SK-N-SH (cell line): ENCODE data around the gene TCF7L2. TPM values are rescaled to one million over a fixed set of nuclear protein-coding genes. Genes with fewer than 3 reads are reported as not detected.

Experiments used
- CTCF ChIA-PET: fragments of 300-600, 350-600 bp; formaldehyde crosslinking; extraction: SDS; loops from one replicate; lab custom pipeline; 2021; lab: Yijun Ruan, JAX
- POLR2A ChIA-PET: fragments of 350-600 bp; sonication (Branson Sonifier 250); formaldehyde crosslinking; extraction: SDS; loops from one replicate; lab custom pipeline; 2020; ENCODE audit warnings: antibody characterized with exemption, inconsistent platforms; lab: Yijun Ruan, JAX
- DNase-seq: peaks from one replicate; pipeline ENCODE4 v3.0.0; 2012
- H2AFZ ChIP-seq: fragments of 200-600 bp; sonication (generic); 2 replicates; pipeline ENCODE4 v1.8.1; 2016; ENCODE audit warnings: antibody characterized with exemption, mild to moderate bottlenecking, low read depth
- H3F3A ChIP-seq: fragments of 200-600 bp; sonication (generic); replicated peaks from 2 replicates; pipeline ENCODE3; 2016; ENCODE audit warnings: antibody characterized with exemption, mild to moderate bottlenecking; ENCODE audit not compliant: insufficient read depth
- H3K27ac ChIP-seq, 2 experiments: fragments of 200-500 bp in 1 of 2; fragments of 200-600 bp in 1 of 2; sonication (Bioruptor generic) in 1 of 2; sonication (generic), shearing (Covaris generic) in 1 of 2; 2 replicates each; pipeline versions ENCODE4 v1.5.1 to v1.6.1; 2014 to 2016; ENCODE audit warnings: low read depth in 2 of 2, inconsistent platforms in 1 of 2, low read length in 1 of 2, mild to moderate bottlenecking in 1 of 2, mixed read lengths in 1 of 2
- H3K27me3 ChIP-seq: fragments of 200-600 bp; sonication (generic), shearing (Covaris generic); 2 replicates; pipeline ENCODE4 v1.6.1; 2016; ENCODE audit warnings: mixed run types; ENCODE audit not compliant: insufficient read depth
- H3K36me3 ChIP-seq, 2 experiments: fragments of 200-500 bp in 1 of 2; fragments of 200-600 bp in 1 of 2; sonication (Bioruptor generic) in 1 of 2; sonication (generic) in 1 of 2; replicated peaks in 1 of 2; 2 replicates each; pipeline versions ENCODE3 to v1.5.1; 2014 to 2016; ENCODE audit warnings: low read length in 1 of 2, mild to moderate bottlenecking in 1 of 2; ENCODE audit not compliant: insufficient read depth in 2 of 2, control insufficient read depth in 1 of 2
- H3K4me1 ChIP-seq, 2 experiments: fragments of 200-500 bp in 1 of 2; fragments of 200-600 bp in 1 of 2; sonication (Bioruptor generic) in 1 of 2; sonication (generic), shearing (Covaris generic) in 1 of 2; 2 replicates each; pipeline versions ENCODE4 v1.5.1 to v1.6.1; 2014 to 2016; ENCODE audit warnings: low read depth in 1 of 2, low read length in 1 of 2, mixed run types in 1 of 2; ENCODE audit not compliant: insufficient read depth in 2 of 2, control insufficient read depth in 1 of 2
- H3K4me2 ChIP-seq: fragments of 200-600 bp; sonication (generic), shearing (Covaris generic); 2 replicates; pipeline ENCODE4 v1.6.1; 2017; ENCODE audit warnings: mixed run types
- H3K4me3 ChIP-seq, 2 experiments: fragments of 200-500 bp in 1 of 2; fragments of 200-600 bp in 1 of 2; sonication (Bioruptor generic) in 1 of 2; sonication (generic), shearing (Covaris generic) in 1 of 2; 2 replicates each; pipeline versions ENCODE4 v1.5.1 to v1.8.1; 2014 to 2016; ENCODE audit warnings: low read depth in 2 of 2, inconsistent platforms in 1 of 2, low read length in 1 of 2, mild to moderate bottlenecking in 1 of 2, mixed read lengths in 1 of 2, moderate library complexity in 1 of 2
- H3K79me2 ChIP-seq: fragments of 200-600 bp; sonication (generic); 2 replicates; pipeline ENCODE4 v1.8.1; 2017; ENCODE audit warnings: mild to moderate bottlenecking; ENCODE audit not compliant: insufficient read depth
- H3K9ac ChIP-seq: fragments of 200-600 bp; sonication (generic); 2 replicates; pipeline ENCODE4 v1.6.1; 2017; ENCODE audit warnings: mixed run types
- H3K9me2 ChIP-seq: fragments of 200-600 bp; sonication (generic); 2 replicates; pipeline ENCODE4 v1.6.1; 2017; ENCODE audit warnings: mixed run types
- H3K9me3 ChIP-seq: fragments of 200-600 bp; sonication (generic); 2 replicates; pipeline ENCODE4 v1.6.1; 2017; ENCODE audit warnings: mixed run types, mild to moderate bottlenecking, moderate library complexity
- H4K20me1 ChIP-seq: fragments of 200-600 bp; sonication (generic); 2 replicates; pipeline ENCODE4 v1.6.1; 2017; ENCODE audit warnings: mild to moderate bottlenecking, mixed run types; ENCODE audit not compliant: insufficient read depth
- ELF1 ChIP-seq: IDR thresholded peaks from 2 replicates; pipeline ENCODE4 v1.4.0; 2012
- EP300 ChIP-seq, 2 experiments: IDR thresholded peaks; 2 replicates each; pipeline versions ENCODE4 v1.4.0 to v1.6.1; 2012; ENCODE audit warnings: borderline replicate concordance in 1 of 2, low read depth in 1 of 2, low read length in 1 of 2
- FOSL2 ChIP-seq: IDR thresholded peaks from 2 replicates; pipeline ENCODE4 v1.4.0; 2012; ENCODE audit warnings: low read depth, mild to moderate bottlenecking, moderate library complexity, borderline replicate concordance
- FOXM1 ChIP-seq: IDR thresholded peaks from 2 replicates; pipeline ENCODE4 v1.4.0; 2012; ENCODE audit warnings: low read depth, mild to moderate bottlenecking
- IRF3 ChIP-seq: fragments of 150-350 bp; IDR thresholded peaks from 2 replicates; pipeline ENCODE4 v1.6.1; 2016; ENCODE audit warnings: mild to moderate bottlenecking, low read depth, low read length
- MEF2A ChIP-seq: IDR thresholded peaks from 2 replicates; pipeline ENCODE4 v1.4.0; 2012; ENCODE audit warnings: low read depth, borderline replicate concordance
- MXI1 ChIP-seq: IDR thresholded peaks from 2 replicates; pipeline ENCODE4 v1.6.1; 2012; ENCODE audit warnings: mild to moderate bottlenecking, low read depth, low read length, improper control_type of control experiment
- USF2 ChIP-seq: fragments of 150-350 bp; IDR thresholded peaks from 2 replicates; pipeline ENCODE4 v1.6.1; 2017; ENCODE audit warnings: antibody characterized with exemption, low read length, low read depth, borderline replicate concordance
- ZBTB33 ChIP-seq: IDR thresholded peaks from 2 replicates; pipeline ENCODE4 v1.4.0; 2012; ENCODE audit warnings: low read depth, borderline replicate concordance
- WGBS: methylation state at CpG from one replicate; pipeline ENCODE4 v1.1.6; 2017; ENCODE audit warnings: low lambda C conversion rate; 5-methylcytosine and 5-hydroxymethylcytosine counted together
- polyA plus RNA-seq, 3 experiments: library from polyadenylated mRNA; depleted of rRNA; stranded (reverse); fragments of >200 nt; gene quantifications; 2 replicates each; pipeline ENCODE4 v1.2.3, GENCODE V29; 2012

Gene TCF7L2
- polyA plus RNA-seq, 1 of the 3 experiments (the other 2 are of a cell fraction): 10.2 TPM

GRCh38 chr10:113159563-113159962 lies 209.5 kb downstream of the TCF7L2 start:
- no peaks in the 10 kb centered on the region for H3K27me3 ChIP-seq
- WGBS: 92% methylated on average over 8 of the region's 8 CpGs
- no peak overlapping the region for H2AFZ ChIP-seq
- H3K27ac ChIP-seq: no peak overlapping the region
- H3K9ac ChIP-seq: no peak overlapping the region
- no peak for TF ChIP-seq USF2
- no peak for TF ChIP-seq IRF3
- TF ChIP-seq ELF1: no peak
- TF ChIP-seq FOSL2: no peak
- no peak for DNase-seq
- peaks cover 26 to 35% of the 10 kb centered on the region in 2 experiments for H3K36me3 ChIP-seq
- no peak overlapping the region for H3K4me3 ChIP-seq
- H3K4me2 ChIP-seq: no peak overlapping the region
- peaks cover 6% of the 10 kb centered on the region for H3F3A ChIP-seq
- no peaks in the 10 kb centered on the region for H3K9me3 ChIP-seq
- CTCF ChIA-PET: interaction anchor here (0.6 kb wide), 2 partner anchors 295 to 652 kb away, joined by 3 to 4 read pairs; no protein-coding TSS in a partner anchor
- no peaks in the 10 kb centered on the region for H3K9me2 ChIP-seq
- no peaks in the 10 kb centered on the region for H3K4me1 ChIP-seq
- no peaks in the 10 kb centered on the region for H3K79me2 ChIP-seq
- no peaks in the 10 kb centered on the region for H4K20me1 ChIP-seq
- POLR2A ChIA-PET: no interaction called here

GRCh38 chr10:113160641-113161040 lies 210.6 kb downstream of the TCF7L2 start:
- POLR2A ChIA-PET: no interaction called here
- no peak for DNase-seq
- H4K20me1 ChIP-seq: no peaks in the 10 kb centered on the region
- H3F3A ChIP-seq: peaks cover 6% of the 10 kb centered on the region
- no peak overlapping the region for H3K4me2 ChIP-seq
- no peak overlapping the region for H2AFZ ChIP-seq
- H3K9ac ChIP-seq: no peak overlapping the region
- TF ChIP-seq FOXM1 (no peak), MEF2A (no peak), ELF1 (no peak), MXI1 (no peak), EP300 (IDR thresholded peaks at IDR 0.05; ENCODE audit: borderline replicate concordance in 1 of 2, low read depth in 1 of 2, low read length in 1 of 2) (no peak), ZBTB33 (no peak)
- TF ChIP-seq, all 33 proteins: peak for 0
- Histone ChIP-seq H3K4me1 (no peaks in the 10 kb centered on the region), H3K27ac (no peak overlapping the region), H3K9me2 (no peaks in the 10 kb centered on the region), H3K79me2 (no peaks in the 10 kb centered on the region), H3K27me3 (no peaks in the 10 kb centered on the region), H3K36me3 (peaks cover 19 to 25% of the 10 kb centered on the region in 2 experiments), H3K9me3 (no peaks in the 10 kb centered on the region), H3K4me3 (no peak overlapping the region)
- WGBS: 94% methylated on average over 10 of the region's 10 CpGs
- CTCF ChIA-PET: interaction anchor here (0.6 kb wide), 1 partner anchor 188 kb away, joined by 3 read pairs; no protein-coding TSS in a partner anchor
